Panc1 (cell line): ENCODE measurements around the gene ARHGEF37. TPM values are rescaled to one million over a fixed set of nuclear protein-coding genes. Genes with fewer than 3 reads are reported as not detected.

Experiments used
- ATAC-seq: fragments of 200-7000 bp; cut with Tn5 transposase; 2 replicates; pipeline ENCODE4 v1.9.1; 2020; ENCODE audit warnings: mild to moderate bottlenecking, moderate library complexity
- BruUV-seq: library from RNA; stranded (reverse); fragments of 400-500 nt; replicated peaks from 2 replicates; lab custom pipeline; 2021; lab: Mats Ljungman, UMichigan
- CTCF ChIA-PET: fragments of 300-600 bp; sonication (Branson Sonifier 250); formaldehyde crosslinking; loops from one replicate; lab custom pipeline; 2022; ENCODE audit warnings: antibody characterized with exemption; lab: Charles Lee
- POLR2A ChIA-PET: fragments of 300-600 bp; sonication (Branson Sonifier 250); formaldehyde crosslinking; loops from one replicate; lab custom pipeline; 2022; ENCODE audit warnings: antibody characterized with exemption; lab: Charles Lee
- DNase-seq: peaks from one replicate; pipeline ENCODE4 v3.0.0-alpha.2; 2010; ENCODE audit warnings: low read depth, low spot score
- H3K27ac ChIP-seq: 2 replicates; pipeline ENCODE4 v1.5.1; 2011; ENCODE audit warnings: mild to moderate bottlenecking, low read length, inconsistent platforms
- H3K27me3 ChIP-seq: fragments of 200-500 bp; sonication (Bioruptor generic); 2 replicates; pipeline ENCODE4 v1.6.0; 2014; ENCODE audit warnings: low read length, inconsistent platforms; ENCODE audit not compliant: control insufficient read depth, insufficient read depth
- H3K36me3 ChIP-seq: fragments of 200-500 bp; sonication (Bioruptor generic); 2 replicates; pipeline ENCODE4 v1.5.1; 2014; ENCODE audit warnings: inconsistent platforms, mild to moderate bottlenecking, low read length, moderate library complexity; ENCODE audit not compliant: control insufficient read depth, insufficient read depth
- H3K4me1 ChIP-seq: 2 replicates; pipeline ENCODE4 v1.5.1; 2011; ENCODE audit warnings: inconsistent platforms, mild to moderate bottlenecking, low read length, moderate library complexity; ENCODE audit not compliant: control insufficient read depth, insufficient read depth
- H3K4me3 ChIP-seq, 2 experiments: 2 replicates each; pipeline ENCODE4 v1.5.1; 2011 to 2012; ENCODE audit warnings: low read depth in 2 of 2, low read length in 2 of 2, mild to moderate bottlenecking in 2 of 2, inconsistent platforms in 1 of 2, moderate library complexity in 1 of 2
- H3K9me3 ChIP-seq: fragments of 200-500 bp; sonication (Bioruptor generic); 2 replicates; pipeline ENCODE4 v1.5.1; 2014; ENCODE audit warnings: low read depth, mild to moderate bottlenecking, inconsistent platforms, low read length, moderate library complexity; ENCODE audit not compliant: control insufficient read depth, insufficient read depth
- POLR2AphosphoS5 ChIP-seq: IDR thresholded peaks from 2 replicates; pipeline ENCODE4 v1.6.1; 2012; ENCODE audit warnings: mild to moderate bottlenecking, low read depth, low read length, moderate library complexity
- REST ChIP-seq, 2 experiments: IDR thresholded peaks; 2 replicates each; pipeline ENCODE4 v1.6.1; 2011 to 2012; ENCODE audit warnings: low read depth in 2 of 2, control low read depth in 1 of 2, low read length in 1 of 2, mild to moderate bottlenecking in 1 of 2, moderate library complexity in 1 of 2; ENCODE audit not compliant: insufficient read depth in 1 of 2
- SIN3A ChIP-seq: IDR thresholded peaks from 2 replicates; pipeline ENCODE4 v1.6.1; 2012; ENCODE audit warnings: low read depth, mild to moderate bottlenecking, low read length, moderate library complexity, borderline replicate concordance; ENCODE audit not compliant: insufficient read depth
- TCF7L2 ChIP-seq: IDR thresholded peaks from 2 replicates; pipeline ENCODE4 v1.6.1; 2011; ENCODE audit warnings: mild to moderate bottlenecking, low read depth, low read length, inconsistent platforms
- in situ Hi-C: cut with HindIII; loops from 2 replicates; pipeline ENCODE4 v1.10.0; 2016; ENCODE audit warnings: low sequenced_read_pairs, low pct_unique_long_range_greater_than_20kb
- intact Hi-C: fragments of 100-400 bp; cut with micrococcal nuclease; formaldehyde crosslinking; loops from one replicate; pipeline ENCODE4 v1.10.0; 2022; ENCODE audit not compliant: unreplicated experiment
- total RNA-seq: library from RNA; stranded (reverse); gene quantifications from one replicate; pipeline ENCODE4 v1.2.1, GENCODE V29; 2021; ENCODE audit not compliant: unreplicated experiment
- TF ChIP-seq, protein P1 (sequence below): fragments of 450-650 bp; IDR thresholded peaks from 2 replicates; pipeline ENCODE4 v1.5.1; 2017; ENCODE audit warnings: mild to moderate bottlenecking

The ARHGEF37 gene
- total RNA-seq, 1 experiment from 2014 or later, result 3.2 TPM

DNA sequence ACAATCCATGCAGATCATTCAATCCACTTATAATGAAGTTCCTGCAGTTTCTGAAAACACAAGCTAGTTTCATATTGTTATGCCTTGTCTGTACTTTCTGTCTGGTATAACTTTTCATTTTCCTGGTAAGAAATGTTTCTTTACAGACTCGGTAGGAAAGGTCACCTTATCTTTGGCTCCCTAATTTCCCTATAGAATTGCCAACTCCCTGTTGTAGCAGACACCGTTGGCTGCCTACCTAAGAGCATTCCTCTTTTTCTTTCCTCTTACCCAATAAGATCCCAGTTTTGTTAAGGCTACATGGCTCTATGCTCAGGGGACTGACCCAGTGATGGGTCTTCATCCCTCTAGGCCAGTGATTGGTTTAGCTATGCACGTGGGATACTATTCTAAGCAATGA is 6.2 kb upstream of the ARHGEF37 start:
- ChIA-PET POLR2A (interaction anchor here (0.7 kb wide), 1 partner anchor 53 kb away, joined by 6 read pairs; no protein-coding TSS in a partner anchor), CTCF (interaction anchor here (0.7 to 1.2 kb wide), 2 partner anchors 35 to 299 kb away, joined by 3 to 4 read pairs; no protein-coding TSS in a partner anchor)
- no peaks in the 10 kb centered on the region for H3K36me3 ChIP-seq
- no peak for TF ChIP-seq POLR2AphosphoS5
- no peak for TF ChIP-seq REST (IDR thresholded peaks at IDR 0.05; ENCODE audit: insufficient read depth in 1 of 2, low read depth in 2 of 2, low read length in 1 of 2)
- no peak for TF ChIP-seq SIN3A
- TF ChIP-seq TCF7L2, result no peak
- TF ChIP-seq, protein P1, sequence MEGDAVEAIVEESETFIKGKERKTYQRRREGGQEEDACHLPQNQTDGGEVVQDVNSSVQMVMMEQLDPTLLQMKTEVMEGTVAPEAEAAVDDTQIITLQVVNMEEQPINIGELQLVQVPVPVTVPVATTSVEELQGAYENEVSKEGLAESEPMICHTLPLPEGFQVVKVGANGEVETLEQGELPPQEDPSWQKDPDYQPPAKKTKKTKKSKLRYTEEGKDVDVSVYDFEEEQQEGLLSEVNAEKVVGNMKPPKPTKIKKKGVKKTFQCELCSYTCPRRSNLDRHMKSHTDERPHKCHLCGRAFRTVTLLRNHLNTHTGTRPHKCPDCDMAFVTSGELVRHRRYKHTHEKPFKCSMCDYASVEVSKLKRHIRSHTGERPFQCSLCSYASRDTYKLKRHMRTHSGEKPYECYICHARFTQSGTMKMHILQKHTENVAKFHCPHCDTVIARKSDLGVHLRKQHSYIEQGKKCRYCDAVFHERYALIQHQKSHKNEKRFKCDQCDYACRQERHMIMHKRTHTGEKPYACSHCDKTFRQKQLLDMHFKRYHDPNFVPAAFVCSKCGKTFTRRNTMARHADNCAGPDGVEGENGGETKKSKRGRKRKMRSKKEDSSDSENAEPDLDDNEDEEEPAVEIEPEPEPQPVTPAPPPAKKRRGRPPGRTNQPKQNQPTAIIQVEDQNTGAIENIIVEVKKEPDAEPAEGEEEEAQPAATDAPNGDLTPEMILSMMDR, result no peak
- H3K27me3 ChIP-seq, result no peaks in the 10 kb centered on the region
- no peak overlapping the region for H3K4me3 ChIP-seq
- H3K27ac ChIP-seq, result no peak overlapping the region
- H3K9me3 ChIP-seq, result no peaks in the 10 kb centered on the region
- no peaks in the 10 kb centered on the region for H3K4me1 ChIP-seq
- ATAC-seq, result no peak
- intact Hi-C loops (no loop called here), in situ Hi-C loops (no loop called here)
- DNase-seq, result no peak
- no TSS peak for BruUV-seq

- peaks cover 4% of the 10 kb centered on the region for H3K4me1 ChIP-seq
- ATAC-seq, result no peak
- DNase-seq, result no peak
- TF ChIP-seq SIN3A, result no peak
- no peak for TF ChIP-seq POLR2AphosphoS5
- TF ChIP-seq, protein P1, result no peak
- no peak for TF ChIP-seq TCF7L2
- TF ChIP-seq REST (IDR thresholded peaks at IDR 0.05; ENCODE audit: insufficient read depth in 1 of 2, low read depth in 2 of 2, low read length in 1 of 2), result no peak
- H3K27ac ChIP-seq, result no peak overlapping the region
- no TSS peak for BruUV-seq
- CTCF ChIA-PET, result no interaction called here
- H3K36me3 ChIP-seq, result no peaks in the 10 kb centered on the region
- H3K4me3 ChIP-seq, result no peak overlapping the region
- no peaks in the 10 kb centered on the region for H3K27me3 ChIP-seq
- intact Hi-C loops (no loop called here), in situ Hi-C loops (no loop called here)
- POLR2A ChIA-PET, result no interaction called here
- no peaks in the 10 kb centered on the region for H3K9me3 ChIP-seq
These were observed 5.3 kb upstream of the ARHGEF37 start for GRCh38 chr5:149576021-149576420.
